NOMO-1 (cell line): ENCODE results near the gene MTMR3.

Experiments used
- DNase-seq, 2 experiments: peaks; one replicate each; lab custom pipeline; 2025; ENCODE audit not compliant: unreplicated experiment in 2 of 2; lab: John Stamatoyannopoulos, UW

Gene MTMR3

DNA sequence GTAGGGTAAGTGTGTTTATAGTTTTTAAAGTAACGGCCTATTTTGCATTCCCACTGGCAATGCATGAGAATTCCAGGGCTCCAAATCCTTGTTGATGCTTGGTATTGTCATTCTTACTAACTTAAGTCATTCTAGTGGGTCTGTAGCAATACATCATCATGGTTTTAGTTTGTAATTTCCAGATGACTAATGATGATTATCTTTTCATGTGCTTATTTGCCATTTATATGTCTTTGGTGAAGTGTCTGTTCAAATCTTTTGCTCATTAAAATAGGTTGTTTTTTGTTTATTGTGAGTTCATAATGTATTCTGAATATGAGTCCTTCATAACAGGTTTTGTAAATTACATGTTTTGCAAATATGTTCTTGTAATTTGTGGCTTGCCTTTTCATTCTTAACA is 31.2 kb downstream of the MTMR3 start:
- DNase-seq = no peak

DNA sequence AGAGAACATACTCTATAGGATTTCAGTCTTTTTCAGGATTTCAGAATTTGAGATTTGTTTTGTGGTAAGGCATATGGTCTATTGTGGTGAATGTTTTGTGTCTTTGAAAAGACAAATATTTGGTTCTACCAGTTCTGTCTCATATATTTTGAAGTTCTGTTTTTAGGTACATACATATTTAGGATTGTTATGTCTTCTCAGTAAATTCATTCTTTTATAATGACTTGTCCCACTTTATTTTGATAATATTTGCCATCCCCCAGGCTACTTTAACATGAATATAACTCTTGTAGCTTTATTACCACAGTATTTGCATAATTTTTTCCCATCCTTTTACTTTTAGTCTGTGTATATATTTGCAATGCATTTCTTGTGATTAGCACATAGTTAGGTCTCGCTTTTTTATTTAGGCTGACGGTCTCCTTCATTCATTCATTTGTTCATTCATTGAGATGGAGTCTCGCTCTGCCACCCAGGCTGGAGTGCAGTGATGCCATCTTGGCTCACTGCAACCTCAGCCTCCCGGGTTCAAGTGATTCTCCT is 32.1 kb downstream of the MTMR3 start:
- no peak for DNase-seq

DNA sequence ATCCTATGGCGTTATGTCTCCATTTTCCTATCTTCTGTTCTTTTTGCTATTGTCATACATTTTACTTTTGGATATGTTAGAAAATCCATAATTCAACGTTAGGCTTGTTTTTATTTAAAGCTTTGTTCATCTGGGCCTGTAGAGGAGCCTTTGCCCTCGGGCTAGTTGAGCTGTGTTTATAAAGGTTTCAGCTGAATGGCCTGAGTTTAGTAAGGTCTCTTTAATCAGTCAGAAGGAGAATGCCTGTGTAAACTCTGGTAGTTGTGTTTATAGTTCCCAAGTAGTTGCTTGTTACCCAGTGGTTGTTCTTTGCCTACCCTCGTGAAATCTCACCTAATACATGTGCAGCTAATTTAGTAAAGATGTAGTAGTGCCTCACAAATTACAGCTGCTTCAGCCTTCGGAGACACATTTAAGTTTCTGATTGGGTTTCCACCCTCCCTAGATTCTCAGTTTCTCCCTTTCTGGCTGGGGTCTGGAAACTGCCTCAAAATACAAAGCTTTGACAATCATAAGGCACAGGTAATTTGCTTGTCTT is 33.1 kb downstream of the MTMR3 start:
- no peak for DNase-seq

DNA sequence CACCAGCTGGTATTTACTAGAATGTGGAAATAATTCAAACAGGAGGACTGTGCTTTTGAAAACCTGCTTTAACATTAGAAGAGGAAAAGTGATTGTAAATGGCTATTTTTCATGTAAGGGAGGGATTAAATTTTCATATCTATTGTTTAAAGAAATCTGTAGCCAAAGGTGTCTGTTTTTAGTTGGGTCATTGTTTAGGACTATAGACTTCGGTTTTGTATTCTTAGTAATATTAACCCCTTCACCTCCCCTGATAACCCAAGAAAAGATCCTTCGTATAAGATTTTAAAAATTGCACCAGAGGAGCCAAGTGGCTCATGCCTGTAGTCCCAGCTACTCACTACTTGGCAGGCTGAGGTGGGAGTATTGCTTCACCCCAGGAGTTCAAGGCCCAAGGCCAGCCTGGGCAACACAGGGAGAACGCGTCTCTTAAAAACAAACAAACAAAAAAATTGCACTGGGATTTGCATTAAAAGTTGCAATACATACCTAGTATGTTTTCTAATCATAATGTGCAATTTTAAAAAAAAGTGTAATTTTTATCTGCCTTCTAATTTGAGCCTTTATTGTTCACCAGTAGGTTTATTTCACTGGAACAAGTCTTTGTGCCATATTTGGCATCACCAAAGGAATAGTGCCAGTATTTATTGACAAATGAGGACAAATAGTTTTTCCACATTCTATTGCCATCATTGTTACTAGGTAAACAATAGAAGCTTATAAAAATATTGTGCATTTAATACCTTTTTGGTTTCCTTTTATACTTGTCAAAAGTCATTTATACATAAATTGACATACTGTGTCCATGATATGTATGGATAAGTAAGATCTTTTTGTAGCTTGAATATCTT is 34.3 kb downstream of the MTMR3 start:
- DNase-seq = no peak

DNA sequence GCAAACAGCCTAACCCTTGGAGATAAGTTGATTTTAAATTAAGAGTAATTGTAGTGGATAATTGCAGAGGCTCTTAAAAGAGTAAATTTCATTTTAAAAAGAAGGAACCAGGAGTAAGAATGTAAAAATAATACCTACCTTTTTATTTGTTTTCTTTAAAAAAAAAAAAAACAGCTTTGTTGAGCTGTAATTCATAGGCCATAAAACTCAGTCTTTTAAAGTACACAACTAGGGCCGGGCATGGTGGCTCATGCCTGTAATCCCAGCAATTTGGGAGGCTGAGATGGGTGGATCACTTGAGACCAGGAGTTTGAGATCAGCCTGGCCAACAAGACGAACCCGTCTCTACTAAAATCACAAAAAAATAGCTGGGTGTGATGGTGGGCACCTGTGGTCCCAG is 42.4 kb downstream of the MTMR3 start:
- no peak for DNase-seq

DNA sequence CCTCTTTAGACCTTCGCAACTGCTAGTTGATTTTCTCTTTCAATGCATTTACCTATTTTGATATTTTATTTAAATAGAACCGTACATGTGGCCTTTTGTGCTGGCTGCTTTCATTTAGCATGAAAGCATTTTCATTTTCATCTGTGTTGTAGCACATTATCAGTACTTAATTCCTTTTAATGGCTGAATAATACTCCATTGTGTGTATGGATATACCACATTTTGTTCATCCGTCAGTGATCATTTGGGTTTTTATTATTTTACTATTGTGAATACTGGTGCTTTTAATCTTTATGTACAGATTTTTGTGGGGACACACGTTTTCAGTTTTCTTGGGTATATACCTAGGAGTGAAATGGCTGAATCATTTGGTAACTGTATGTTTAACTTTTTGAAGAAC is 43.1 kb downstream of the MTMR3 start:
- no peak for DNase-seq

DNA sequence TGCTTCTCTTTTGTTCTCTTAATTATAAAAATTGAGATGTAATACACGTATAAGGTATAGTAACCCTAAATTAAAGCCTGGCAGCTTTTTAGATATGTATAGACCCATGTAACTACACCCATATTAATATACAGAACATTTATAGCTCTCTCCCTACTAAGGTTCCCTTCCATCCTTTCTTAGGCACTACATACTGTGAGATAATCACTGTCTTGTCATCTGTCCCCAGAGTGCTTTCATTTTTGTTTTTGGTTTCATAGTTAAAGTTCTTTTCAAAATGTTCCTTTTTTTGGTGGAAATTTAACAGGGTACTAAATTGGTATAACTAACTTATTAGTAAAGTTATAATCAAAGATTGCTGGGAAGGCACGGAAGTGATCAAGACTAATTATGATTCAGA is 49.2 kb downstream of the MTMR3 start:
- no peak for DNase-seq

DNA sequence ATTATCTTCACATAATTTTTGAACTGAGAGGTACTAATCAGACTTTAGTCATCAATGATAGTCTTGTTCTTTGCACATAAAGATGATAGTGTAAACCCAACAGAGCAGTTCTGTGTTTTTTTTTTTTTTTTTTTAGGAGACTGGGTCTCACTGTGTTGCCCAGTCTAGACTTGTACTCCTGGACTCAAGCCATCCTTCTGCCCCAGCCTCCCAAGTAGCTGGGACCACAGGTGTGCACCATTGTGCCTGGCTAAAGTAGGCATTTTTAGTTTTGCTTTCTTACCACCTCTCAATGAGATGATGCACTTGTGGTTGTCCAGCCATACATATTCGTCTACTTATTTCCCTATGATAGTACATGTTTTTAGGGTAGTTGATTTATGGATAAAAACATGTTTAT is 50.6 kb downstream of the MTMR3 start:
- no peak for DNase-seq

DNA sequence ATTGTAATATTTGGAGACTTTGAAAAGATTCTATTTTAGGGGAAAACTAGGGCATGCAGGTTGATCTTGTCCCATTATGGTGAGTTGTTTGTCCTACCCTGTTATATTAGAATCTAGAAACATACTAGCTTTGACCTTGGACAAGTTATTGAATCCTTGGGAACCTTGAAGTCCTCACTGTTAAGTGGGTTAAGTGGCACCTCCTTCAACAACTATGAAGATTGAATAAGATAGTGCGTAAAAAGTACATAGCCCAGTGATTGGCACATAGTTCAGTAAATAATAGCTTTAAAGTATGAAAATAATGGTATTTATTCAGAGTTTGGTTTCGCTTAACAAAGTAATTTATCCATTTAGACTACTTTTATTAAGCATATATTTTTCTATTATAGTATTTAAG is 51.6 kb downstream of the MTMR3 start:
- no peak for DNase-seq

DNA sequence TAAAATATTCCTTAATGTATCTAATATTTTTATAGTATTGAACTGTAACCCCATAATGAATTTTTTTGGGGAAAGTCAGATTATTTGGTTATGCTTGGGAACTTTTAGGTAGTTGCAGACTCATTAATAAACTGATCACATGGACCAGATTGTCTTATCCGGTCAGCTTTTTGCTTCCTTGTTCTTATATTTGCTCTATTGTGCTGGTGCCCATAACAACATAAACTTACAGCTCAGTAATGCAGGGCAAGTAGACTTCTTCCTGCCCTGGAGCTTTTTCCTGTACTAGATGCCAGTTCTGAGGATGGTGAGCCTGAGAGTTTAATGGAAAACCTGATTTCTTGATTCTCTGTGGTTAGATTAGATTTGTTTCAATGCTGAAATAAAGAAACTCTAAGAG is 53.2 kb downstream of the MTMR3 start:
- DNase-seq = no peak

DNA sequence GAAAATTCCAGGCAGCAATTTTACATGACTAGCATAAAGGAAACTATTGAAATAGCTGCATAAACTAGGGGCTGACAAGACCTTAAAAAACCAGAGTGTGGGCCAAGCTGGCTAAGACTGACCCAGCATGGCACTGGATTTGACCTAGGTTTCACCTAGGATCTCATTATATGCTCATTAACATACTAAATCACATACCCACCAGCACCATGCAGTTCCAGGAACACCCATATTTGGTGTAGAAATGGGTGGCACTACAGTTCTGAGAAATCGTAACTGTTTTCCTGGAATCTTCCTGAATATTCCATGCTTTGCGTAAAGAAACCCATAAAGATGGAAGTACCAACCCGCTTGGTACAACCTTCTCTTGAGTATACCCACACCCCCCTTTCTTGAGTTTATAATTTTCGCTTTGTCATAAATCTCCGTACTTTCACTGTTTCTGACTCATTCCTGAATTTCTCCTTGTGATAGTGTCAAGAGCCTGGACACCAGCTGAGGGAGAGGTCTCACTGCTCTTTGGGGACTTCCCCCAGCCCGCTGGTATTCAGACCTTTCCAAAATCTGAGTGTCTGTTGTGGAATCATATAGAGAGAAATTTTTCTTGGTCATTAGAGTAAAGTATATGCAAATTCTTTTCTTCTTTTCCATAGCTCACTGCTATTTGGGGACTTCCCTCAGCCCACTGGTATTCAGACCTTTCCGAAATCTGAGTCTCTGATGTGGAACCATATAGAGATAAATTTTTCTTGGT is 55.1 kb downstream of the MTMR3 start:
- DNase-seq = no peak

DNA sequence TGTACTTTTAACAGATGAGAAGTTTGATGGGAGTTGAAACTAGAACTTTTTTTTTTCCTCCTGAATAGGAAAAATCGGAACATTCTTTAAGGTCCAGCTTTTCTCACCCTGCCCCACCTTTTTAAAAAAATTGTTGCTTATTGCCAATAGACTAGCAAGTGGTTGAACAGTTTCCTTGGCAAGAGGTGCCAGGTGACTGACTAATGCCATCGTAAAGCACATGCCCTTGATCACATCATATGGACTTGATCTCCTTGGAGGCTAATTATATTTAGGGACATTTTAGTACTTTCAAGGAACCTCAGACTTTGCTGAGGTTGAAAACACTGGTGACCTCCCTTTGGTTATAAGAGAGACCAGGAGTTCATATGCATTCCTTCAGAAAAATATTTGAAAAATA is 57.6 kb downstream of the MTMR3 start:
- DNase-seq = no peak

DNA sequence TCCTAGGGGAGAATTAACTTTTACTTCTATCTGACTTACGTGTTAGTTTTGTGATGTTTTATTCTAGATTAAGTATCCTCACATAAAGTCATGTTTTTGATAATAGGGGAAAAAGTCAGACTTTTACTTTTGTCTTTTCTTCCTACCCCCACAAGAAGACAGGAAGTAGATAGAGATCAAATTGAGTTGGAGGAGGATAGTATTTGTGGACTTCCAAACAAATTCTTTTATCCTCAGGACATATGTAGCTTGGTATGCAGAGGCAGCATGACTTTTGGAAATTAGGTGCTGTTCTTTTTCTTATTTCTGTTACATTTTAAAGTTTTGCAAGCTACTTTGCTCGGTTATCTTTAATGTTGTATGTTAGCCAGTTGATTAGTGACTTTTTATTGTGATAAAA is 61.4 kb downstream of the MTMR3 start:
- DNase-seq = no peak

DNA sequence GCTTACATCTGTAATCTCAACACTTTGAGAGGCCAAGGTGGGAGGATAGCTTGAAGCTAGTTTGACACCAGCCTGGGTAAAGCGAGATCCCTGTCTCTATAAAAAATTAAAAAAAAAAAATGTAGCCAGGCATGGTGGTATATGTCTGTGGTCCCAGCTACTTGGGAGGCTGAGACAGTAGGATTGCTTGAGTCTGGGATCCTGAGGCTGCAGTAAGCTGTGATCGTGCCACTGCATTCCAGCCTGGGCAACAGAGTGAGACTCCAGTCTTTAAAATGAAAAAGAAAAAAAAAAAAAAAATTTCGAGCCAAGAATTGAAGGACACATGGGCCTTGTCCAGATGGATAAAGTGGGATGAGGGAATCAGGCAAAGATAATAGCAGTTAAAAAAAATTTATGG is 62.5 kb downstream of the MTMR3 start:
- no peak for DNase-seq

DNA sequence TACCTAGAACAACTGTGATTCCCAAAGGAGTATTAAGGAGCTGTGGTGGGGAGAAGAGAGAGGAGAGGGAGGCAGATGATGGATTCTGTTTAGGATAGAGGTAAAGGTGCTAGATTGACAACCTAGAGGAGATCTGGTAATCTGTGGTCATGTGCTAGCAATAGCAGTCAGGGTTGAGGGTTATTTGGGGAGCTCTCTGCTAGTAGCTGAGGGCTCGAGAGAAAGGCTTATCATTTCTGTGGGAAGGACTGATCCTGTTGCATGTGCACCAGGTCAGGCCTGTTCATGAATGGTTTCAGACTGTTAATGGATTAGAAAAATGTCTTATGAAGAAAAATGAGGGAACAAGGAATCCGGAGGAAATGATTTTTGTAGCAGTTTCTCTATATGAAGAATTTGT is 63.2 kb downstream of the MTMR3 start:
- DNase-seq = no peak

DNA sequence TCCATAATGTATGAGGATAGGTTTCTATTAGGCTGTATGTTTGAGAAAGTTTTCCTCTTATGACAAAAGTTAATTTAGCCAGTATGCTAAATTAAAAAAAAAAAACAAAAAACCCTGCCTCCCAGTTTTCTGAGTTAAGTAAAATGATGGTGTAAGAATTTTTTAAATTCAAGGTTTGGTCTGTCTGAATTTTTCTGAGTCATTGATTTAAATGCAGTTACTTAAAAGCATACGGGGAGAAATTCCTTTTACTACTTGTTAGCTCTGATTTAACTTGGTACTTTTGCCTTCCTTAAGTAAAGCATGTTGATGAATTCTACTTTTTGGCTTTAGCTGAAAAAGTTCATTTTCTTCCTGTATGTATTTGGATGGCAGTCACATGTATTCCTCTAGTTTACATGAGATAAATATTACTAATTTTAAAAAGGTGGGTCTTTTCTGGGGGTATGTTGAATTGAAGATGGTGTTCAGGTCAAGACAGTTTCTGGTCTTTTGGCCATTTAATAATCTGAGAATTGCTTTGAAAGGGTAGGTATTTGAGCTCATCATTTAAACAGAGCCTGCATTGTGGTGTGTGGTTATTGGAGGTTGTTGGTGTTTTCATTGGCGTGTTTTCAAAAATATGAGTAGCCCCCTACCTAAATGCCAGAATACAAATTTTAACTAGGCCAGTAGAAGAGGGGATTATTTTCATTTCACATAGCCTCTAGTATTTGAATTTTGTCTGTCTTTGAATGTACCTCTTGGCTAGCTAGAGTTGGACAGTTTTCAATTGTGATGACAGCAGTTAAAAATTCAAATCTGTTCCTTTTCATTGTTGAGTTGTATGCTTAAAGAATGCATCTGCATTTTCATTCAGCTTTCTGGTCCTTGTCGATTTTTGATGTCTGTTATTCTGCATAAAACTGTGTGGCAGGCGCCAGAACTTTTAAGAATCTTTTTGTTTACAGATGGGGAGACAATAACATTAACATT is 64.7 kb downstream of the MTMR3 start:
- no peak for DNase-seq

DNA sequence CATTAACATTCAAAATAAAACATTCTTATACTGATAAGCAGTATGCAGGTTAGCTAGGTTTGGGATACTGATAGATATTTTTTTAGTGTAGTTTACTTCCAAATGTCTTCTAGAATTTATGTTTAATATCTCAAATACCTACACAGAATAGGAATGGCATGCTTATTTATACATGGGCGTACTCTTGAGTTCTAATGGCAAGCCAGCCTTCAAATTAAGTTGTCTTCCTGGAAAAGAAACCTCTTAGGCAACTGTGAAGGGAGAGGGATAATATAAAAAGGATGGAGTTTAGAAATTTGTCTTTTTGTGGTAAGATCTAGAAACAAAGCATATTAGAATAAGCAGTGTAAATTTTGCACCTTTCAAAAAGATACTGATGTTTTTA is 65.4 kb downstream of the MTMR3 start:
- no peak for DNase-seq

DNA sequence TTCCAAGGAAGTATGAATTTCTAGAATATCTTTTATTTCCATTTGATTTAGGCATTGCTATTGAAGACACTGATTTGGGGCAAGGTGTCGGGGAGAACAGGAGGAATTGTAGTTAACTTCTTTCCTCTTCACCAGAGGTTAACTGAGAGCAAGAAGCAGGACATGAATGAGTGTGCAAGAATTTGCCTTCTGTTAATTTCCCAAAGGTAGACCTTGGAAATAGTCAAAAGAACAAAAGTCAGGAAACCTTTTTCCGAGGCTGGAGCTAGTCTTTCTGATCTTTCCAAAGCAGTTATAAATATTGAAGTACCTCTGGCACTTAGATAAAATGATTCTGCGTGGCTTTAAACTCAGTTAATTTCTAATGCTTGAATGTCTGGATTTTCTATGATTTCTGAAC is 66.9 kb downstream of the MTMR3 start:
- no peak for DNase-seq

DNA sequence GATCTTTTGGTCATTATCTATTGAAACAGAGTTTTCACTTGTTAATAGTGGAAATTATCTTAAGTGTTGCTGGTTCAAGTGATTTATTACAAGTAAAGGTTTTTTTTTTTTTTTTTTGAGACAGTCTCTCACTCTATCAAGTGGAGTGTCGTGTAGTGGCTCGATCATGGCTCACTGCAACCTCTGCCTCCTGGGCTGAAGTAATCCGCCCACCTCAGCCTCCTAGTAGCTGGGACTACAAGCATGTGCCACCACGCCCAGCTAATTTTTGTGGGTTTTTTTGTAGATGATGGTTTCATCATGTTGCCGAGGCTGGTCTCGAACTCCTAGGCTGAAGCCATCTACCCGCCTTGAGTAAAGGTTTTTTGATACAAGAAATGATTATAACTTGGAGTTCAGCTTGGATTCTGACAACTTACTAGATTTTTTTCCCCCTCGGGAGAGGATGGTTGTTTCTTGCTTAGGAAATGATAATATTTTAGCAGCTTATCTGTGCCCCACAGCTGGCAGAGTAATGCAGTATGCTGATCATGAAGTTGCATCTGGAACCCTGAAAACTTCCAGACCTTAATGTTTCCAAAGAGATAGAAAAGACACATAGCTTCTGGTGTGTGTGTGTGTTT is 68.9 kb downstream of the MTMR3 start:
- DNase-seq = no peak

DNA sequence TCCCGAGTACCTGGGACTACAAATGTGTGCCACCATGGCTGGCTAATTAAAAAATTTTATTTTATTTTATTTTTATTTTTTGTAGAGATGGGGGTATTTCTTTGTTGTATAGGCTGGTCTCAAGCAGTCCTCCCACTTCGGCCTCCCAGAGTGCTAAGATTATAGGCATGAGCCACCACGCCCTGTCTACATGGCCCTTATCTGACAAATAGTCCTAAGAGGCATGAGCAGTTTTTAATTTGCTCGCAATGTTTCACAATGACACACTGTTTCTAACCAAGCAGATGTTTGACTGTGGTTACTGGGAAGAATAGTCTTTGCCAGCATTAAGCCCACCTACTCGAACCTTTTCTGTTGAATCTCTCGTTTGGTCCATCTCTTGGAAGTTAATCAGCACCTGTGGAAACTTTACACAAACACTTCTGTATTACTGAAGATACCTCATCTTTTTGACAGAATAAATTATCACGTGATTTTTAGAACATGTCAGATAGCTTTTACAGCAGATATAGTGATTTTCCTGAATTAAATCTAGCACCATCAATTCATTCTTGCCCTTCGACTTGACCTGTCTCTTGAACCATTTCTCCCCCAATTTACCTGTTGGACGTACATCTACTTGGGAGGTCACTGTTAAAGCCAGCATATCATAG is 71.4 kb downstream of the MTMR3 start:
- no peak for DNase-seq
